ENCODE data around the gene NARS2. TPM values are rescaled to one million over a fixed set of nuclear protein-coding genes. Genes with fewer than 3 reads are reported as not detected.

The NARS2 gene
- total RNA-seq, 1 donor from 2014 or later: 27.5 TPM

GRCh38 chr11:78406568-78407196 is 168.0 kb downstream of the NARS2 start:
- Mint-ChIP-seq H3K9me3 (peaks cover 10% of the 10 kb centered on the region), H3K36me3 (peaks cover 42% of the 10 kb centered on the region), H3K4me1 (ENCODE audit: unreplicated experiment) (no peaks in the 10 kb centered on the region), H3K27me3 (no peaks in the 10 kb centered on the region), H3K4me3 (no peak overlapping the region), H3K27ac (no peak overlapping the region)
- DNase-seq (ENCODE audit: extremely low spot score, unreplicated experiment): no peak
- TF ChIP-seq, protein P1, sequence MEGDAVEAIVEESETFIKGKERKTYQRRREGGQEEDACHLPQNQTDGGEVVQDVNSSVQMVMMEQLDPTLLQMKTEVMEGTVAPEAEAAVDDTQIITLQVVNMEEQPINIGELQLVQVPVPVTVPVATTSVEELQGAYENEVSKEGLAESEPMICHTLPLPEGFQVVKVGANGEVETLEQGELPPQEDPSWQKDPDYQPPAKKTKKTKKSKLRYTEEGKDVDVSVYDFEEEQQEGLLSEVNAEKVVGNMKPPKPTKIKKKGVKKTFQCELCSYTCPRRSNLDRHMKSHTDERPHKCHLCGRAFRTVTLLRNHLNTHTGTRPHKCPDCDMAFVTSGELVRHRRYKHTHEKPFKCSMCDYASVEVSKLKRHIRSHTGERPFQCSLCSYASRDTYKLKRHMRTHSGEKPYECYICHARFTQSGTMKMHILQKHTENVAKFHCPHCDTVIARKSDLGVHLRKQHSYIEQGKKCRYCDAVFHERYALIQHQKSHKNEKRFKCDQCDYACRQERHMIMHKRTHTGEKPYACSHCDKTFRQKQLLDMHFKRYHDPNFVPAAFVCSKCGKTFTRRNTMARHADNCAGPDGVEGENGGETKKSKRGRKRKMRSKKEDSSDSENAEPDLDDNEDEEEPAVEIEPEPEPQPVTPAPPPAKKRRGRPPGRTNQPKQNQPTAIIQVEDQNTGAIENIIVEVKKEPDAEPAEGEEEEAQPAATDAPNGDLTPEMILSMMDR (conservative IDR thresholded peaks at IDR 0.05): no peak

DNA sequence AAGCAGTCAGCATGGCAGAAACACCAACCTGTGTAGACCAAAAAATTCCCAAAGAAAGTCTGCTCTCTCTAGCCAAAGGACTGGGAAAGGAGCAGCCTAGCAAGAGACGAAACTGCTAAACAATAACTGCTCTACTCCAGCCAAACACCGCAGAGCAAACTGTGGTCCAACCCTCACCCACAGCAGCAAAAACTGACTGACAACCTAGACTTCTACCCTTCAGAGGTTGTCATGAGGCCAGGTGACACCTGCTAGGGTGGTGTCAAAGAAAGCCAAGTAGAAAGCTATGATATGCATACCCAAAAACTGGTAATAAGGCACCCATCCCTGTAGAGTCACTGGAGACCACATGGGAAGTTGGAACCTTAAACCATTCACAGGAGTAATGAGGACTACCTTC is 168.9 kb downstream of the NARS2 start:
- H3K9me3 Mint-ChIP-seq: peaks cover 10% of the 10 kb centered on the region
- H3K27ac Mint-ChIP-seq: no peak overlapping the region
- no peak for DNase-seq (ENCODE audit: extremely low spot score, unreplicated experiment)
- H3K27me3 Mint-ChIP-seq: no peaks in the 10 kb centered on the region
- TF ChIP-seq, protein P1 (conservative IDR thresholded peaks at IDR 0.05): no peak
- H3K4me1 Mint-ChIP-seq (ENCODE audit: unreplicated experiment): peaks cover 8% of the 10 kb centered on the region
- H3K4me3 Mint-ChIP-seq: no peak overlapping the region
- peaks cover 38% of the 10 kb centered on the region for H3K36me3 Mint-ChIP-seq

DNA sequence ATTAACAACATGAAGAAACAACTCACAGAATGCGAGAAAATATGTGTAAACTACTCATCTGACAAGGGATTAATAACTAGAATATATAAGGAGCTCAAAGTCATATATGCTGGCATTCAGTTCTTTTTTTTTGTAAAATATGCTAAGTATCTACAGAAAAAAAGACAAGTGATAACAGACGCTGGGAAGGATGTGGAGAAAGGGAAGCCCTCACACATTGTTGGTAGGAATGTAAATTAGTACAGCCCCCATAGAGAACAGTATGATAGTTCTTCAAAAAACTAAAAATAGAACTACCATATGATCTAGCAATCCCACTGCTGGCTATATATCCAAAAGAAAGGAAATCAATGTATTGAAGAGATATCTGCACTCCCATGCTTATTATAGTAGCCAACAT is 170.9 kb downstream of the NARS2 start:
- H3K4me1 Mint-ChIP-seq (ENCODE audit: unreplicated experiment): peaks cover 22% of the 10 kb centered on the region
- DNase-seq (ENCODE audit: extremely low spot score, unreplicated experiment): no peak
- no peaks in the 10 kb centered on the region for H3K27me3 Mint-ChIP-seq
- peaks cover 10% of the 10 kb centered on the region for H3K9me3 Mint-ChIP-seq
- H3K27ac Mint-ChIP-seq: no peak overlapping the region
- TF ChIP-seq, protein P1 (conservative IDR thresholded peaks at IDR 0.05): no peak
- no peak overlapping the region for H3K4me3 Mint-ChIP-seq
- H3K36me3 Mint-ChIP-seq: peaks cover 34% of the 10 kb centered on the region

DNA sequence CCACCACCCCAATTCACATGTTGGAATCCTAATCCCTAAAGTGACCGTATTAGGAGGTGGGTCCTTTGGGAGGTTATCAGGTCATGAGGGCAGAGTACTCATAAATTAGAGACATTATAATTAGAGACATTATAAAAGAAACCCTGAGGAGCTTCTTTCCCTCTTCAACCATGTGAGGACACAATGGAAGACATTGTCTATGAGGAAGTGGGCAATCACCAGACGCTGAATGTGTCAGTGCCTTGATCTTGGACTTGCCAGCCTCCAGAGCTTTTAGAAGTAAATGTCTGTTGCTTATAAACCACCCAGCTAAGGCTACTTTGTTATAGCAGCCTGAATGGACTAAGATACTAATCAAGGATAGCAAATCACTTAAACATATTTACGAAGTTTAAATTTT is 171.8 kb downstream of the NARS2 start:
- Mint-ChIP-seq H3K36me3 (peaks cover 28% of the 10 kb centered on the region), H3K27ac (no peak overlapping the region), H3K9me3 (peaks cover 10% of the 10 kb centered on the region), H3K4me1 (ENCODE audit: unreplicated experiment) (peaks cover 23% of the 10 kb centered on the region), H3K27me3 (no peaks in the 10 kb centered on the region), H3K4me3 (no peak overlapping the region)
- DNase-seq (ENCODE audit: extremely low spot score, unreplicated experiment): no peak
- TF ChIP-seq, protein P1 (conservative IDR thresholded peaks at IDR 0.05): no peak

DNA sequence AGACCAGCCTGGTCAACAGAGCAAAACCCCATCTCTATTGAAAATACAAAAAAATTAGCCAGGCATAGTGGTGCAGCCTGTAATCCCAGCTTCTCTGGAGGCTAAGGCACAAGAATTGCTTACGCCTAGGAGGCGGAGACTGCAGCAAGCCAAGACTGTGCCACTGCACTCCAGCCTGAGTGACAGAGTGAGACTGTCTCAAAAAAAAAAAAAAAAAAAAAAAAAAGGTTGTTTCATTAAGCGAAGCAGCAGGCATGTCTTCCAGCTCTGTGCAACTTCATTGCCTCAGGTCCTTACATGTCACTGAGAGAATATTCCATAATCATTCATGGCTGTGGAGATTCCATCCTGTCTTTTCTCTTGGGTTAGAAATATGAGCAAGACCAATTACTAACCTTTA is 174.0 kb downstream of the NARS2 start:
- Mint-ChIP-seq H3K36me3 (peaks cover 13% of the 10 kb centered on the region), H3K27me3 (no peaks in the 10 kb centered on the region), H3K4me1 (ENCODE audit: unreplicated experiment) (peaks cover 23% of the 10 kb centered on the region), H3K4me3 (no peak overlapping the region), H3K27ac (peak overlapping the region; percentile 77), H3K9me3 (peaks cover 4% of the 10 kb centered on the region)
- TF ChIP-seq, protein P1 (conservative IDR thresholded peaks at IDR 0.05): no peak
- DNase-seq (ENCODE audit: extremely low spot score, unreplicated experiment): no peak

All from type B pancreatic cell (in vitro differentiated cells).